KMS-11 (cell line): ENCODE results near the gene SFT2D3.

ENCODE experiments used
- H2AFZ ChIP-seq: fragments of 200-600 bp; sonication (generic); 2 replicates; pipeline ENCODE4 v1.6.1; 2016; ENCODE audit warnings: antibody characterized with exemption, mixed run types, low read depth
- H3K27ac ChIP-seq: fragments of 200-600 bp; sonication (generic); 2 replicates; pipeline ENCODE4 v1.6.1; 2016; ENCODE audit warnings: mild to moderate bottlenecking, mixed run types
- H3K27me3 ChIP-seq: fragments of 200-600 bp; sonication (generic); 2 replicates; pipeline ENCODE4 v1.6.1; 2017; ENCODE audit warnings: mild to moderate bottlenecking, low read depth, mixed run types, moderate library complexity; ENCODE audit not compliant: insufficient read depth
- H3K36me3 ChIP-seq: fragments of 200-600 bp; sonication (generic); 2 replicates; pipeline ENCODE4 v1.6.1; 2017; ENCODE audit warnings: mild to moderate bottlenecking, mixed run types; ENCODE audit not compliant: insufficient read depth
- H3K4me1 ChIP-seq: fragments of 200-600 bp; sonication (generic); 2 replicates; pipeline ENCODE4 v1.6.1; 2016; ENCODE audit warnings: mild to moderate bottlenecking, low read depth, mixed run types; ENCODE audit not compliant: poor library complexity, severe bottlenecking
- H3K4me2 ChIP-seq: fragments of 200-600 bp; sonication (generic); 2 replicates; pipeline ENCODE4 v1.7.0; 2016; ENCODE audit warnings: mild to moderate bottlenecking, mixed run types
- H3K4me3 ChIP-seq: fragments of 200-600 bp; sonication (generic); IDR thresholded peaks from 2 replicates; pipeline ENCODE4 v1.6.1; 2017; ENCODE audit warnings: low read depth, low read length, mixed read lengths; ENCODE audit not compliant: insufficient read depth
- H3K79me2 ChIP-seq: fragments of 200-600 bp; sonication (generic); 2 replicates; pipeline ENCODE4 v1.6.1; 2016; ENCODE audit warnings: low read depth, mixed run types; ENCODE audit not compliant: insufficient read depth
- H3K9ac ChIP-seq: fragments of 200-600 bp; sonication (generic); 2 replicates; pipeline ENCODE4 v1.6.1; 2016; ENCODE audit warnings: mild to moderate bottlenecking, mixed run types
- H4K20me1 ChIP-seq: fragments of 200-600 bp; sonication (generic); 2 replicates; pipeline ENCODE4 v1.6.1; 2016; ENCODE audit warnings: mild to moderate bottlenecking, mixed run types; ENCODE audit not compliant: insufficient read depth
- TF ChIP-seq, protein P1 (sequence below): fragments of 200-600 bp; sonication (generic); conservative IDR thresholded peaks from 2 replicates; pipeline ENCODE4 v1.6.1; 2017; ENCODE audit warnings: low read depth, mild to moderate bottlenecking, antibody characterized with exemption, low read length, moderate library complexity, mixed read lengths

Gene SFT2D3

DNA sequence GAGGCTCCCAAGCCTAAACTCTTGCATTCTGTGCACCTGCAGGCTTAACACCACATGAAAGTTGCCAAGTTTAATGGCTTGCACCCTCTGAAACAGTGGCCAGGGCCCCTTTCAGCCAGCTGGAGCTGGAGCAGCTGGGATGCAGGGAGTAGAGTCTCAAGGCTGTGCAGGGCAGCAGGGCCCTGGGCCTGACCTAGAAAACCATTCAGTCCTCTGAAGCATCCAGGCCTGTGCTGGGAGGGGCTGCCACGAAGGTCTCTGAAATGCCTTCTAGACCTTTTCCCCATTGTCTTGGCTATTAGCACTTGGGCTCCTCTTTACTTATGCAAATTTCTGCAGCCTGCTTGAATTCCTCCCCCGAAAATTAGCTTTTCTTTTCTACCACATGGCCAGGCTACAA lies 10.6 kb upstream of the SFT2D3 start:
- TF ChIP-seq, protein P1, sequence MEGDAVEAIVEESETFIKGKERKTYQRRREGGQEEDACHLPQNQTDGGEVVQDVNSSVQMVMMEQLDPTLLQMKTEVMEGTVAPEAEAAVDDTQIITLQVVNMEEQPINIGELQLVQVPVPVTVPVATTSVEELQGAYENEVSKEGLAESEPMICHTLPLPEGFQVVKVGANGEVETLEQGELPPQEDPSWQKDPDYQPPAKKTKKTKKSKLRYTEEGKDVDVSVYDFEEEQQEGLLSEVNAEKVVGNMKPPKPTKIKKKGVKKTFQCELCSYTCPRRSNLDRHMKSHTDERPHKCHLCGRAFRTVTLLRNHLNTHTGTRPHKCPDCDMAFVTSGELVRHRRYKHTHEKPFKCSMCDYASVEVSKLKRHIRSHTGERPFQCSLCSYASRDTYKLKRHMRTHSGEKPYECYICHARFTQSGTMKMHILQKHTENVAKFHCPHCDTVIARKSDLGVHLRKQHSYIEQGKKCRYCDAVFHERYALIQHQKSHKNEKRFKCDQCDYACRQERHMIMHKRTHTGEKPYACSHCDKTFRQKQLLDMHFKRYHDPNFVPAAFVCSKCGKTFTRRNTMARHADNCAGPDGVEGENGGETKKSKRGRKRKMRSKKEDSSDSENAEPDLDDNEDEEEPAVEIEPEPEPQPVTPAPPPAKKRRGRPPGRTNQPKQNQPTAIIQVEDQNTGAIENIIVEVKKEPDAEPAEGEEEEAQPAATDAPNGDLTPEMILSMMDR = no peak
- no peaks in the 10 kb centered on the region for H3K27me3 ChIP-seq
- no peak overlapping the region for H2AFZ ChIP-seq
- no peaks in the 10 kb centered on the region for H3K36me3 ChIP-seq
- no peaks in the 10 kb centered on the region for H4K20me1 ChIP-seq
- no peak overlapping the region for H3K27ac ChIP-seq
- H3K79me2 ChIP-seq = no peaks in the 10 kb centered on the region
- H3K4me2 ChIP-seq = no peak overlapping the region
- H3K4me3 ChIP-seq = no peak overlapping the region
- H3K4me1 ChIP-seq = no peaks in the 10 kb centered on the region
- no peak overlapping the region for H3K9ac ChIP-seq

DNA sequence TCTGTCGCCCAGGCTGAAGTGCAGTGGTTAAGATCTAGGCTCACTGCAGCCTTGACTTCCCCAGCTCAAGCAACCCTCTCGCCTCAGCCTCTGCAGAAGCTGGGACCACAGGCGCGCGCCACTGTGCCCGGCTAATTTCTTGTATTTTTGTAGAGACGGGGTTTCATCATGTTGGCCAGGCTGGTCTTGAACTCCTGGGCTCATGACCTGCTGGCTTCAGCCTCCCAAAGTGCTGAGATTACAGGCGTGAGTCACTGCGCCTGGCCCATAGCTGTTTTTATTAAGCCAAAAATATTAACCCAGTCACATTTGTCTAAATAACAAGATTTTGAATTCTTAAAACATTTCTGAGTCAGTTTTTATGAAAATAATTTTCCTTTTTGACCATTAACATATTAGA lies 6.3 kb upstream of the SFT2D3 start:
- no peak overlapping the region for H3K27ac ChIP-seq
- H3K4me1 ChIP-seq = peaks cover 4% of the 10 kb centered on the region
- no peak overlapping the region for H3K4me2 ChIP-seq
- no peak overlapping the region for H2AFZ ChIP-seq
- H3K4me3 ChIP-seq = no peak overlapping the region
- no peaks in the 10 kb centered on the region for H3K79me2 ChIP-seq
- H3K36me3 ChIP-seq = no peaks in the 10 kb centered on the region
- H4K20me1 ChIP-seq = no peaks in the 10 kb centered on the region
- no peak overlapping the region for H3K9ac ChIP-seq
- H3K27me3 ChIP-seq = no peaks in the 10 kb centered on the region
- TF ChIP-seq, protein P1 = no peak

DNA sequence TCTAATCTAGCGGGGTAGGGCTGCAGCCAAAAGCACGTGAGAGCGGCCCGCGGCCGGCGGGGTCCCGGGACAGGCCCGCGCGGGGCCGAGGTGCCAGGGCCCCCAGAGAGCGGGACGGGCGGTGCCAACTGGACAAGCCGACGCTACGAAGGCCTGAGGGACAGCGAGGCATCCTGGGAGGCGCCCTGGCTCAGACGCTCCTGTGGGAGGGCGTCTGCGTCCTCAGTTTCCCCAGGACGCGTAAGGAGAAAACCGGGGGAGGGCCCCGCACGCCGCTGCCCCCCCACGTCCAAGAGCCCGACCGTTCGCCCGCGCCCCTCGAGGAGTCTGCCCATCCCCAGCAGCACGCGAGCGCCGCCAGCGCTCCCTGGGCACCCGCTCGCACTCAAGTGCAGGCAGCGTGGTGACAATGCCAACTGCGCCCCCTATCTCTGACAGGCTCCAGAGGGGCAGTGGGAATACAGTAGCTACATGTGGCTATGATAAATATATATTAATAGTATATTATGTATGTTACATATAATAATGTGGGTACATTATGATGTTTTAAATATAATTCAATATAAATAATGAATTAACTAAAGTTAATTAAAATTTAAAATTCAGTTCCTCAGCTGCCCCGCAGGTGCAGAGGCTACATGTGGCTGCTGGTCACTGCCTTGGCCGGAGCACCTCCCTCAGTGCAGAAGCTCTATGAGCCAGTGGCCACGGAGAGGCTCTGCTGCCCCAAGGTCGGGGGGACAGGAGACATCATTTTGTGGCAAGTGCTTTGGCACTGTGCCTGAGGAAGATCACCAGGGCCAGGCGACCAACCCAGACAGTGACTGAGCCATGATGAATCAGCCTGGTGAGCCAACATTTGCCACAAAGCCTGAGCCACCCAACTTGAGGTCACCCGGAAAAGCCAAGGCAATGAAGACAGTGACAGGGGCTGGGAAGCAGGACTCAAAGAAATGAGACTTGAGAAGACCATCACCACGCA lies 5.5 kb upstream of the SFT2D3 start:
- H3K27ac ChIP-seq = no peak overlapping the region
- no peak overlapping the region for H3K4me2 ChIP-seq
- no peak overlapping the region for H3K9ac ChIP-seq
- no peaks in the 10 kb centered on the region for H3K27me3 ChIP-seq
- no peaks in the 10 kb centered on the region for H4K20me1 ChIP-seq
- H3K36me3 ChIP-seq = no peaks in the 10 kb centered on the region
- no peak overlapping the region for H2AFZ ChIP-seq
- no peak overlapping the region for H3K4me3 ChIP-seq
- TF ChIP-seq, protein P1 = no peak
- H3K79me2 ChIP-seq = no peaks in the 10 kb centered on the region
- H3K4me1 ChIP-seq = peaks cover 8% of the 10 kb centered on the region

DNA sequence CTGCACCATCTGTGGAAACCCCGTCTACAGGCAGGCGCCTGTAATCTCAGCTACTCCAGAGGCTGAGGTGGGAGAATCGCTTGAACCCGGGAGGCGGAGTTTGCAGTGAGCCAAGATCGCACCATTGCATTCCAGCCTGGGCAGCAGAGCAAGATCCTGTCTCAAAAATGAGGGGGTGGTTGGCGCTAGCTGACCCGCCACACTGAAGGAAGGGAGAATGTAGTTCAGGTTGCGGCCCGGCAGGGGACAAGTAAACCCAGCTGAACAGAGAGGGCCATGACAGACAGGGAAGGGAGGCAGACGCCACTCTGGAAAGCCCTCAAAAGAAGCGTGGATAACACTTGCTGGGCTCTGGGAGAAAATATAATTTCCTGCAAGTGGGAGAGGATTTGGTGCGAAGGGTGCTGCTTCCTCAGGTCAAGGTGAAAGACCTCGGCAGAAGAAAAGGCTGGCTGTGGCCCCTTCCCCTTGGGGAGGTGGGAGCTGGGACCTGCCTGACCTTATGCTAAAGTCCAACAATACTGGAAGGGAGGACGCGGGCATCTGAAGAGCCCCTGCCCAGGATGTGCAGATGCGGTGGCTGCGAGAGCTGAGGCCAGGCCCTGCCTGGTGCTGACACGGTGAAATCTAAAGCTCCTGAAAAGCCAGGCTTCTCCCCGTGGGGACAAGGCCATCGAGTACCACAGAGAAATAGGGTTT lies 3.7 kb upstream of the SFT2D3 start:
- Histone ChIP-seq H2AFZ (no peak overlapping the region), H3K27me3 (no peaks in the 10 kb centered on the region), H3K36me3 (no peaks in the 10 kb centered on the region), H3K9ac (no peak overlapping the region), H3K79me2 (peaks cover 3% of the 10 kb centered on the region; the same call in 1 of the 2 replicates), H3K4me1 (peaks cover 12% of the 10 kb centered on the region), H3K27ac (no peak overlapping the region), H3K4me3 (no peak overlapping the region), H4K20me1 (no peaks in the 10 kb centered on the region), H3K4me2 (no peak overlapping the region)
- TF ChIP-seq, protein P1 = no peak
